Stimulated activated CD4-positive, alpha-beta T cell treated with anti-CD3 and anti-CD28 coated beads, TNF-alpha, amount 100 ng/mL, for 24 hours (primary cell): ENCODE measurements around the gene BMPER.

Experiments used
- DNase-seq, 3 experiments: peaks; one replicate each; pipeline ENCODE4 v3.0.0-alpha.2; 2020; ENCODE audit warnings: low read depth in 3 of 3

Gene BMPER

GRCh38 chr7:33888166-33888565 is 17.2 kb upstream of the BMPER start:
- DNase-seq = no peak

DNA sequence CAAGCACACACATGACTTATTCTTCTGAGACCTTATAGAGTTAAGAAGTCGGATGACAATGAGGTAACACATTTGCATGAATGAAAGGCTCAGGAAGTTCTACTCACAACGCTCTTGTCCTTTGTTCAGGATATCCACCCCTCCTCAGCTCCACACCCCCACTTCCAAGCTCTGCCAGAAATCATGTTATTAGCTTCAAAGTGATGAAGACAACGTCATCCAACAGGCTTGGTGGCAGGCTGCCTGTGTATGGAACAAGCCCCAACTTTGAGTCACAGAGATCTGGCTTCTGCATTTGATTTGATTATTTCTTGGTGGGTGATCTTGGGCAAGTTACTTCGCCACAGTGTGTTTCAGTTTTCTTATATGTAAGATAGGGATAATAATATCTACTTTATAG is 12.4 kb upstream of the BMPER start:
- DNase-seq = no peak

GRCh38 chr7:33893377-33893776 is 12.0 kb upstream of the BMPER start:
- DNase-seq = no peak

- DNase-seq = peak; percentile 45 to 76 (median 52)
Observed at GRCh38 chr7:33895025-33895804, 10.1 kb upstream of the BMPER start.

GRCh38 chr7:33900501-33900900 is 4.8 kb upstream of the BMPER start:
- no peak for DNase-seq

- DNase-seq = no peak
Observed at GRCh38 chr7:33901199-33901598, 4.1 kb upstream of the BMPER start.

DNA sequence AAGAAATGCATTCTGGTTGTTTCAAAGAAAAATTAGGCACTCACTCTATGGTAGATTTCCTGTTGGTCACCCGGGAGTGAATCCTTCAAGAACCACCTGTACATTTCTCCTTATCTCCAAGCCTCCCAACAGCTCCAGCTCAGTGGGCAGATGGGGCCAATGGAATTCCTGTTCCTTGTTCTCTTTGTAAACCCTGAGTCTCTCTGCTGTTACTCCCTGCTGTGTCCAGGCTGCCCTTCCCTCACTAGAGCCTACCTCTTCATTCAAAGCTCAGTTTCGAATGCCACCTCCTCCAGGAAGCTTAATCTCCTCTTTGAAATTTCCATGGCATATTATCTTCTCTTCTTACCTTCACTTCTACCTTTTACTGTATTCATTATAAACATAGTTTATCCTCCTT is 3.5 kb upstream of the BMPER start:
- DNase-seq = no peak

GRCh38 chr7:33902746-33903145 is 2.6 kb upstream of the BMPER start:
- no peak for DNase-seq

DNA sequence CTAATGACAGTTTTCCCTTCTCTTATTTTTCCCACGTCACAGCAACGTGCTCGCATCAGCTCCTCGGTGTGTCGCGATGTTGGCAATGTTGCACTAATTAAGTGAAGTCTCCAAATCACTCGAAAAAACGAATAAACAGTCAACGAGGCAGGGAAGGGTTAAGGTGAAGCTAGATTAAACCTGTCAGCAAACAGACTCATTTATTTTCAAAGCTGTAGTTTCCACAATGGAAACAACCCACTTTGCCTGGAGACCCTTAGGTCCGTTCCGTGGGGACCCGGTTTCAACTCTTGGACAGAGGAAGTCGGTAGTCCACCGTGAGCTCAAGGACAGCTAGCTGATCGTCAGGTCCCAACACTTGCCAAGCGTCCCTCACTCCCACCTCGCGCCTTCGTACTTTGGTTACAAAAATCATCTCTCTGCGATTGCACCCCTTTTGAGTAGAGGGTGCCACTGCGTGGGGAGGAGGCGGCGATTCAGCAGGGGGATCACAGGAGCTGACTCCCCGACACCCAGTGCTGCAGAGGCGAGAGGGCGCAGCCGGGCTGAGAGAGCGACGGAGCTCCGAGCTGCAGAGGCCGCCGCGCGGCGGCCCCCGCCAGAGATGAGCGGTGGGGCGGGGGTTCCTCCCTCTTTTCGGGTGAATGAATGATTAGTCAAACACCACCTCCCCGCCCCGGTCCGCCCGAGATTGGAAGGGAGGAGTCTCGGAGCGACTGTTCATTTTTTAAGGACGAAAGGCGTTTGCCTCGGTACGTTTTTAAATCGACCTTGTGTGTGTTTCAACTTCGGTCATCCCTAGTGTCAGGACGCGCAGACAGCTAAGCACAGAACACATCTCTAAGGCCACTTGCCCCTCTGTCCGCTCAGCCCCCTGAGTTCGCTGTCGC is 1.3 kb upstream of the BMPER start:
- DNase-seq = peak in 1 of 3 experiments; percentile 35

GRCh38 chr7:33904681-33905388 is 504 bp upstream of the BMPER start:
- DNase-seq = no peak

DNA sequence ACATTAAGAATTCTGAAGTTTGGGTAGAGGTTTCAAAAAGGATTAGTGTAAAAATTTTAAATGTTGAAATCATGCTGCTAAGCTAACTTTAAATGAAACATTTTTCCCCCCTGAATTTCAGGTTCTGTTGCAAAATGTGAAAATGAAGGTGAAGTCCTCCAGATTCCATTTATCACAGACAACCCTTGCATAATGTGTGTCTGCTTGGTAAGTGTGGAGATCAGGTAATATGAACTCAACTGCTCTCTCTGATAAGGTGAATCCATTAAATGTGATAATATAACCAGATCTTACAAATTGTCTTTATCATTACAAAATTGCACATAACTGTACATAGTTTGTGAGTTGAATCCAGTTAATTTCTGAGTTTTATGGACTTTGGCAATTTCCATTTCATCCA is 1.4 kb downstream of the BMPER start:
- no peak for DNase-seq

DNA sequence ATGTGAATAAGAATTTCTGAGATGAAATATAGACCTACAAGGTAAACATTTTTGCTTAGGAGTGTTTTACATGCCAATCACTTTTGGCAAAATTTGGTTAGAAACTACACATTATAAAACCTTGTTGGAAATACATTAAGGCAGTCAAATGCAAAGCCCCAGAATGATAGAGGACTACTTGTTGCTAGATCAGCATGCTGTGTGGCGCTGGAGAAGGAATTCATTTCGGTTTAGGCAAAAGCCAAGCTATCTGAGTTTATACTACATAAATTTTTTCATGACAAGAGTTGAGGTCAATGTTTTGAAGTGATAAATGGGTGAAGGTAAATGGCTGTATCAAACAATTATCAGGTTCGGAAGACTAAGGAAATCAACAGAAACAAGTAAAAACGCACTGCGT is 2.3 kb downstream of the BMPER start:
- no peak for DNase-seq

GRCh38 chr7:33909318-33909717 is 4.0 kb downstream of the BMPER start:
- no peak for DNase-seq

GRCh38 chr7:33909755-33910154 is 4.4 kb downstream of the BMPER start:
- DNase-seq = no peak

DNA sequence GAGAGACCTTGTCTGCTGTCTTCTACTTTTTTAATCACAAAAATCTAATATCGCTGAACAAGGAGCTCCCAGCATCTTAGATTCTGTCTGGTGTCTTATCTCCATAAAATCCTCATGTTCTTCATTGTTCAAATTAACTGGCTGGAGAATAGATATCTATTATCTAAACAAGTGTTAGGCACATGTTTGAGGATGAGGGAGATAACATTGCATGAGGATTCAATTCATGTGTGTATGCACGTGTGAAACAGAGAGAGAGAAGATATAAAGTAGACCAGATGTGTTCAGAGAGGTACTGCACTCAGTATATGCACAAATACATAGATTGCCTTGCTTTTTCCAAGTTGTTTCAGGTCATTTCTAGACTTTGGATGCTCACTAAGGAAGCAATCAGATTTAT is 5.4 kb downstream of the BMPER start:
- DNase-seq = no peak

DNA sequence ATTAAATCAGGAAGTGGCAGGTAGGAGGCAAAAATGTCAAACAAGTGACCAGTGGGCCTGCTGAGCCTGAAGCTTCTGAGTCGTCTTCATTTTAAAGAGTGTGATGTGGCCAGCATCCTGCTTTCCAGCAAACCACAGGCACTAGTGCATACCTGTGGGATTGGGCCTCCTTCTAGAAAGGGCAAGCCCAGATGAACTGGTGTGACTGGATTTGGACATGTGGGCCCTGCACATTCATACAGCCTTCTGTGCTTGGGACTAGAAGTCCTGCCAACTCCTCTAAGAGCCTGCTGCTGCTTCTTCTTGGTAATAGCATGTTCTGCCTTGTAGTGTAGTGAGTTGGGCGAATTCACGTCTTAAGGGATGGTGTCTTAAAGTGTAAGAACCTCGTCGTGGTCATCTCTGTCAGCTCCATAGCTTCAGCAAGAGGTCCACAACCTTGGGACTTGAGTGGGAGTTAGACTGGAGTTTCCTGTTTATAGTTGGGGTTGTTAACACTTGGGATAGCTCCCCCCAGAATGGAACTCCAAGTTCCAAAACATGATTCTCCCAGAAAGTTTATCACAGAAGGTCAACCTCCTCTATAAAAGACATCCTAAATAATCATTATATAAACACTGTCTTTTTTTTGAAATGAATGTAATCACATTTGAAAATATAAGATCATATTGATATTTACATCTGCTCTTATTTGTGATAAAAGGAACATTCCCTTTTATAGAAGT is 11.2 kb downstream of the BMPER start:
- DNase-seq = no peak

- no peak for DNase-seq
Observed at GRCh38 chr7:33917661-33918060, 12.3 kb downstream of the BMPER start.

- no peak for DNase-seq
Observed at GRCh38 chr7:33918438-33919143, 13.3 kb downstream of the BMPER start.

GRCh38 chr7:33919449-33919848 is 14.1 kb downstream of the BMPER start:
- no peak for DNase-seq

DNA sequence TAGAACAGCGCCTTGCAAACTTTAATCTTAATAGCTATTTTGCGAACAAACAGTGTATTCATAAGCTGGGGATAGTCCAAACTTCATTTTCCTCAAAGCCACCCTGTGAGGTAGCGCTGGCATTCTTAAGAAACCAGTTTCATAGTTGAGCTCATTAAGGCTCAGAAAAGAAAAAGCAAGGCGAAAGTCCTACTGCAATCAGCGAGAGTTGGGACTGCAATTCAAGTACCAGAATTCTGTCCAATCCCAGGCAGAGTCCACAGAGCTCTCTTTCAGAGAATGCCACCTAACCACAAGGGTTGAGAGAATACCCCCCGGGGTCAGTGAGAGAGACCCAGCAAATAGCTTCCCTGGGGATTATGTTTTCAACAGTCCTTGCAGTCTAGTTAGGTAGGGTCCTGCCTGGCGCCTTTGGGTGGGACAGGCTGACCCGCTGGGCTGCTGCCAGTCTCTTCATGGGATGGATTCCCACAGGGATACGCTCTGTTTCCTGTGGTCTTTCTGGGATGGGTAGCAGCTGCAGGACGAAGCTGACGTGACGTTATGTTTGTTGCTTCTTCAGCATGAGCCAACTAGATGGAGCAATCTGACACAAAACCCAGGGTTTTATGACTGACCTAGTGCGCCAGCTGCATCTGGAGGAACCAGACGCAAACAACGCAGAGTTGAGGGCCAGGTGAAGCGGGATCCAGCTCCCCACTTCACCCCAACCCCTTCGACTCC is 16.0 kb downstream of the BMPER start:
- DNase-seq = no peak
